Left ventricle myocardium superior (tissue), 1 donor: ENCODE results near the gene SPEG. TPM values are rescaled to one million over a fixed set of nuclear protein-coding genes. Genes with fewer than 3 reads are reported as not detected.

Experiments
- ATAC-seq: fragments of 200-7000 bp; cut with Tn5 transposase; one replicate; pipeline ENCODE4 v1.9.1; 2020; ENCODE audit warnings: mild to moderate bottlenecking, moderate library complexity
- DNase-seq: peaks from one replicate; pipeline ENCODE4 v3.0.0-alpha.2; 2020
- intact Hi-C: fragments of 100-400 bp; cut with micrococcal nuclease; formaldehyde crosslinking; loops from one replicate; pipeline ENCODE4 v1.11.0; 2022
- total RNA-seq: library from RNA; stranded (reverse); fragmentation: NEBNext Ultra II Directional; extraction: Animal tissue kit (Norgen Biotek cat#: 25700); gene quantifications from one replicate; pipeline ENCODE4 v1.2.1, GENCODE V29; 2021
- donor health status: DM: no; HTN: yes; CAD: no; lungs with severe emphysema.

SPEG gene
- total RNA-seq, 1 donor from 2014 or later: 111 TPM

GRCh38 chr2:219514836-219515235 is 80.2 kb downstream of the SPEG start:
- intact Hi-C loops: no loop called here
- no peak for ATAC-seq
- DNase-seq: no peak

GRCh38 chr2:219515874-219516629 is 81.4 kb downstream of the SPEG start:
- DNase-seq: no peak
- intact Hi-C loops: no loop called here
- ATAC-seq: no peak

GRCh38 chr2:219516888-219517287 is 82.2 kb downstream of the SPEG start:
- DNase-seq: no peak
- no peak for ATAC-seq
- intact Hi-C loops: no loop called here

GRCh38 chr2:219517954-219518778 is 83.5 kb downstream of the SPEG start:
- intact Hi-C loops: no loop called here
- DNase-seq: no peak
- no peak for ATAC-seq

GRCh38 chr2:219519526-219519916 is 84.9 kb downstream of the SPEG start:
- intact Hi-C loops: no loop called here
- no peak for DNase-seq
- ATAC-seq: no peak

GRCh38 chr2:219520079-219520478 is 85.4 kb downstream of the SPEG start:
- ATAC-seq: peak; percentile 15
- intact Hi-C loops: loop anchor here (10.0 kb wide), 1 partner anchor 115 kb away; no protein-coding TSS in a partner anchor
- no peak for DNase-seq

GRCh38 chr2:219521066-219521880 is 86.6 kb downstream of the SPEG start:
- DNase-seq (peak; percentile 64), ATAC-seq (peak; percentile 71)
- intact Hi-C loops: loop anchor here (10.0 kb wide), 1 partner anchor 116 kb away; no protein-coding TSS in a partner anchor

GRCh38 chr2:219522111-219523030 is 87.7 kb downstream of the SPEG start:
- peak; percentile 13 for ATAC-seq
- intact Hi-C loops: loop anchor here (10.0 kb wide), 1 partner anchor 118 kb away; no protein-coding TSS in a partner anchor
- DNase-seq: peak; percentile 42

- ATAC-seq (no peak), DNase-seq (no peak)
- intact Hi-C loops: loop anchor here (10.0 kb wide), 1 partner anchor 118 kb away; no protein-coding TSS in a partner anchor
Observed at GRCh38 chr2:219523031-219523671, 88.5 kb downstream of the SPEG start.

- DNase-seq (no peak), ATAC-seq (no peak)
- intact Hi-C loops: loop anchor here (10.0 kb wide), 1 partner anchor 120 kb away; no protein-coding TSS in a partner anchor
Observed at GRCh38 chr2:219524817-219525216, 90.2 kb downstream of the SPEG start.

GRCh38 chr2:219525533-219526232 is 91.0 kb downstream of the SPEG start:
- intact Hi-C loops: loop anchor here (10.0 kb wide), 1 partner anchor 121 kb away; no protein-coding TSS in a partner anchor
- ATAC-seq: no peak
- DNase-seq: no peak

- peak; percentile 2 for ATAC-seq
- DNase-seq: no peak
- intact Hi-C loops: loop anchor here (10.0 kb wide), 1 partner anchor 122 kb away; no protein-coding TSS in a partner anchor
Observed at GRCh38 chr2:219526320-219527075, 91.9 kb downstream of the SPEG start.

GRCh38 chr2:219527076-219527394 is 92.4 kb downstream of the SPEG start:
- intact Hi-C loops: loop anchor here (10.0 kb wide), 1 partner anchor 122 kb away; no protein-coding TSS in a partner anchor
- ATAC-seq (peak; percentile 69), DNase-seq (peak; percentile 70)

GRCh38 chr2:219527472-219527871 is 92.8 kb downstream of the SPEG start:
- ATAC-seq (no peak), DNase-seq (no peak)
- intact Hi-C loops: loop anchor here (10.0 kb wide), 1 partner anchor 123 kb away; no protein-coding TSS in a partner anchor

- DNase-seq (peak; percentile 86), ATAC-seq (peak; percentile 84)
- intact Hi-C loops: loop anchor here (10.0 kb wide), 1 partner anchor 66 kb away; no protein-coding TSS in a partner anchor
Observed at GRCh38 chr2:219530048-219530963, 95.7 kb downstream of the SPEG start.
